Measurements from ENCODE around the gene MRPS22. TPM values are rescaled to one million over a fixed set of nuclear protein-coding genes. Genes with fewer than 3 reads are reported as not detected.

Gene MRPS22
- total and polyA plus RNA-seq, 2 of the 13 experiments (the other 11 are each of a cell fraction or from before 2014, with no cell fraction given): 52.7 to 113 TPM

DNA sequence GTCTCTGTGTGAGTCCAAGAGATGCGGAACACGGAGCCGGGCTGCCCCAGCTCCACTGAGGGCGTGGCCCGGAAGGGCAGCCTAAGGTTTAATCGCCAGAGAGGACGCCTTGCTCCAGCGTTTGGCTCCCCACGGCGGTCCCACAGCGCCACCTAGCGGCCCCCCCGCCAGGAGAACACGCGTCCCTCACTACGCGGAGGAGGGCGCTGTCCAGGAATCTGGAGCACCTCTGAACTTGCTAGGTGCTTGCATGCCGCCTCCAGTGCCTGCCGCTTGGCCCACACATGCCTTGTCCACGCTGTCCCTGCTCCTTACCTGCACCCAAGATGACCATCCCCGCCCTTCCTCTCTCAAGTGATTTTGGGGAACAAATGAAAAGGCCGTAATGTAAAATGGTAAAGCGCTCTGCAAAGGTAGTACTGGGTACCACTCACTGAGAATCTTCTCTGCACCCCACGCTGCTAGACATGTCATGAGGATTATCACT is 14.4 kb upstream of the MRPS22 start:
- Histone ChIP-seq H3K4me1 (ENCODE audit: insufficient read depth, low read length) (peaks cover 4% of the 10 kb centered on the region; the same call in 1 of the 2 replicates), H4K20me1 (ENCODE audit: insufficient read depth, low read length) (no peaks in the 10 kb centered on the region), H3K36me3 (replicated peaks in 1 of 2; ENCODE audit: control insufficient read depth in 1 of 2, insufficient read depth in 2 of 2, low read length in 2 of 2) (no peaks in the 10 kb centered on the region), H3K79me2 (ENCODE audit: insufficient read depth, low read length) (no peaks in the 10 kb centered on the region), H3K9ac (ENCODE audit: insufficient read depth, low read depth, low read length) (no peak overlapping the region), H3K4me3 (replicated peaks in 1 of 3; ENCODE audit: insufficient read depth in 1 of 3, low read depth in 2 of 3, low read length in 3 of 3) (no peak overlapping the region; a peak in 1 of 6 replicates), H3K4me2 (ENCODE audit: low read depth, low read length) (peak overlapping the region; percentile 45), H3K27me3 (ENCODE audit: control insufficient read depth in 1 of 2, insufficient read depth in 2 of 2, low read length in 2 of 2) (peaks cover 4 to 28% of the 10 kb centered on the region in 2 experiments; a peak in 4 of 5 replicates), H3K27ac (ENCODE audit: extremely low read length, insufficient read depth, low read length) (no peak overlapping the region), H2AFZ (ENCODE audit: low read length) (no peak overlapping the region), H3K9me3 (ENCODE audit: low read length) (no peaks in the 10 kb centered on the region)
- FAIRE-seq (peak; percentile 40), ATAC-seq (peak; percentile 98), DNase-seq (ENCODE audit: low spot score) (peak; percentile 76)
- 14% methylated on average over 12 of the region's 25 CpGs for WGBS (ENCODE audit: low lambda C conversion rate)
- no TSS peak for BruUV-seq (replicated peaks)
- CTCF ChIA-PET (ENCODE audit: low intra/inter-chr PET ratio, low total read pairs): interaction anchor here (0.6 to 2.7 kb wide), 7 partner anchors 216 to 406 kb away, joined by 3 to 45 read pairs (median 4); no protein-coding TSS in a partner anchor
- POLR2A ChIA-PET: no interaction called here
- intact Hi-C loops (cut with micrococcal nuclease; ENCODE audit: unreplicated experiment): loop anchor here (1.0 to 10.0 kb wide), 4 partner anchors 125 to 393 kb away; no protein-coding TSS in a partner anchor
- in situ Hi-C loops (cut with HindIII; ENCODE audit: extremely low pct_ligation_motif_present, low pct_unique_long_range_greater_than_20kb): loop anchor here (5.0 kb wide), 2 partner anchors 217 to 392 kb away; no protein-coding TSS in a partner anchor
- TF ChIP-seq SNAI1 (CRISPR knock-in tag; IDR thresholded peaks at IDR 0.05; ENCODE audit: borderline replicate concordance): no peak
- no peak for TF ChIP-seq ZFY (CRISPR knock-in tag; IDR thresholded peaks at IDR 0.05)
- TF ChIP-seq SP5 (CRISPR knock-in tag; IDR thresholded peaks at IDR 0.05; ENCODE audit: borderline replicate concordance, low read depth): peak; percentile 55; the same call in 1 of the 2 replicates
- TF ChIP-seq ZBTB7A (CRISPR knock-in tag; IDR thresholded peaks at IDR 0.05): no peak
- no peak for TF ChIP-seq MATR3 (CRISPR knock-in tag; IDR thresholded peaks at IDR 0.05)
- TF ChIP-seq, protein P1, sequence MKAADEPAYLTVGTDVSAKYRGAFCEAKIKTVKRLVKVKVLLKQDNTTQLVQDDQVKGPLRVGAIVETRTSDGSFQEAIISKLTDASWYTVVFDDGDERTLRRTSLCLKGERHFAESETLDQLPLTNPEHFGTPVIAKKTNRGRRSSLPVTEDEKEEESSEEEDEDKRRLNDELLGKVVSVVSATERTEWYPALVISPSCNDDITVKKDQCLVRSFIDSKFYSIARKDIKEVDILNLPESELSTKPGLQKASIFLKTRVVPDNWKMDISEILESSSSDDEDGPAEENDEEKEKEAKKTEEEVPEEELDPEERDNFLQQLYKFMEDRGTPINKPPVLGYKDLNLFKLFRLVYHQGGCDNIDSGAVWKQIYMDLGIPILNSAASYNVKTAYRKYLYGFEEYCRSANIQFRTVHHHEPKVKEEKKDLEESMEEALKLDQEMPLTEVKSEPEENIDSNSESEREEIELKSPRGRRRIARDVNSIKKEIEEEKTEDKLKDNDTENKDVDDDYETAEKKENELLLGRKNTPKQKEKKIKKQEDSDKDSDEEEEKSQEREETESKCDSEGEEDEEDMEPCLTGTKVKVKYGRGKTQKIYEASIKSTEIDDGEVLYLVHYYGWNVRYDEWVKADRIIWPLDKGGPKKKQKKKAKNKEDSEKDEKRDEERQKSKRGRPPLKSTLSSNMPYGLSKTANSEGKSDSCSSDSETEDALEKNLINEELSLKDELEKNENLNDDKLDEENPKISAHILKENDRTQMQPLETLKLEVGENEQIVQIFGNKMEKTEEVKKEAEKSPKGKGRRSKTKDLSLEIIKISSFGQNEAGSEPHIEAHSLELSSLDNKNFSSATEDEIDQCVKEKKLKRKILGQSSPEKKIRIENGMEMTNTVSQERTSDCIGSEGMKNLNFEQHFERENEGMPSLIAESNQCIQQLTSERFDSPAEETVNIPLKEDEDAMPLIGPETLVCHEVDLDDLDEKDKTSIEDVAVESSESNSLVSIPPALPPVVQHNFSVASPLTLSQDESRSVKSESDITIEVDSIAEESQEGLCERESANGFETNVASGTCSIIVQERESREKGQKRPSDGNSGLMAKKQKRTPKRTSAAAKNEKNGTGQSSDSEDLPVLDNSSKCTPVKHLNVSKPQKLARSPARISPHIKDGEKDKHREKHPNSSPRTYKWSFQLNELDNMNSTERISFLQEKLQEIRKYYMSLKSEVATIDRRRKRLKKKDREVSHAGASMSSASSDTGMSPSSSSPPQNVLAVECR (CRISPR knock-in tag; IDR thresholded peaks at IDR 0.05; ENCODE audit: borderline replicate concordance): peak; percentile 33; the same call in 1 of the 2 replicates
- TF ChIP-seq SOX6 (IDR thresholded peaks at IDR 0.05): no peak
- peak; percentile 31; the same call in 1 of the 2 replicates for TF ChIP-seq SOX6 (CRISPR knock-in tag; IDR thresholded peaks at IDR 0.05)
- no peak for TF ChIP-seq HOXA9 (CRISPR knock-in tag; IDR thresholded peaks at IDR 0.05; ENCODE audit: borderline replicate concordance)
- TF ChIP-seq, protein P2, sequence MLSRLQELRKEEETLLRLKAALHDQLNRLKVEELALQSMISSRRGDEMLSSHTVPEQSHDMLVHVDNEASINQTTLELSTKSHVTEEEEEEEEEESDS (CRISPR knock-in tag; IDR thresholded peaks at IDR 0.05; ENCODE audit: borderline replicate concordance): no peak
- TF ChIP-seq CEBPG (CRISPR knock-in tag; IDR thresholded peaks at IDR 0.05): 0 out of 2 replicates have a peak, but pooled peaks have one; percentile 14
- no peak for TF ChIP-seq ZNF781 (CRISPR knock-in tag; IDR thresholded peaks at IDR 0.05; ENCODE audit: borderline replicate concordance, not compliant biosample characterization)
- TF ChIP-seq MYNN (CRISPR knock-in tag; IDR thresholded peaks at IDR 0.05; ENCODE audit: low read depth): peak; percentile 89
- TF ChIP-seq MTF2 (CRISPR knock-in tag; IDR thresholded peaks at IDR 0.05; ENCODE audit: borderline replicate concordance): peak; percentile 92; the same call in 1 of the 2 replicates
- TF ChIP-seq, protein P3, sequence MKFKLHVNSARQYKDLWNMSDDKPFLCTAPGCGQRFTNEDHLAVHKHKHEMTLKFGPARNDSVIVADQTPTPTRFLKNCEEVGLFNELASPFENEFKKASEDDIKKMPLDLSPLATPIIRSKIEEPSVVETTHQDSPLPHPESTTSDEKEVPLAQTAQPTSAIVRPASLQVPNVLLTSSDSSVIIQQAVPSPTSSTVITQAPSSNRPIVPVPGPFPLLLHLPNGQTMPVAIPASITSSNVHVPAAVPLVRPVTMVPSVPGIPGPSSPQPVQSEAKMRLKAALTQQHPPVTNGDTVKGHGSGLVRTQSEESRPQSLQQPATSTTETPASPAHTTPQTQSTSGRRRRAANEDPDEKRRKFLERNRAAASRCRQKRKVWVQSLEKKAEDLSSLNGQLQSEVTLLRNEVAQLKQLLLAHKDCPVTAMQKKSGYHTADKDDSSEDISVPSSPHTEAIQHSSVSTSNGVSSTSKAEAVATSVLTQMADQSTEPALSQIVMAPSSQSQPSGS (CRISPR knock-in tag; IDR thresholded peaks at IDR 0.05): peak; percentile 63; the same call in 1 of the 2 replicates
- peak; percentile 86 for TF ChIP-seq MIER2 (CRISPR knock-in tag; IDR thresholded peaks at IDR 0.05)
- no peak for TF ChIP-seq RARG (CRISPR knock-in tag; IDR thresholded peaks at IDR 0.05; ENCODE audit: low read depth)
- TF ChIP-seq BRD4 (CRISPR knock-in tag; IDR thresholded peaks at IDR 0.05): no peak
- TF ChIP-seq RELA (CRISPR knock-in tag; IDR thresholded peaks at IDR 0.05): peak; percentile 82; the same call in 1 of the 2 replicates
- TF ChIP-seq ZNF225 (CRISPR knock-in tag; IDR thresholded peaks at IDR 0.05): peak; percentile 93
- no peak for TF ChIP-seq ZNF780A (CRISPR knock-in tag; IDR thresholded peaks at IDR 0.05)

All from HepG2 (cell line).